ENCODE results near the gene NCOA1. TPM values are rescaled to one million over a fixed set of nuclear protein-coding genes. Genes with fewer than 3 reads are reported as not detected.

The NCOA1 gene
- total RNA-seq, 1 donor from 2014 or later, result 46.9 TPM

DNA sequence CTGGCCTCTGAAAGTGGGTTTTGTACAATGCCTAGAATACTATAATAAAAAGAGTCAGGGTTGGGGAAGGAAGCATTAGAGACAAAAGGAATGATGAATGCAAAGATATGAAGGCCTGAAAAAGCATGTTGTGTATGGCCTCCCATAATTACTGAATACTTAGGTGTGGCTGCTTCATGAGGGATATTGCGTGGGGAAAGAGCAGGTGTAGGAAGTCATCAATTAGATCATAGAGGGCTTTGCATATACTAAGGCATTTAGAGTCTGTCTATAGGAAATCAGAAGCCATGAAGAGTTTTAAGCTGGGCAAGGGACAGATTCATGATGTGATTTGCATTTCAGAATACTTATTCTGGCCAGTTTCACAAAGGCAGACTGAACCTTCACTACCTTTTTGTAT, 48.2 kb downstream of the NCOA1 start:
- peaks cover 5% of the 10 kb centered on the region for H3K9me3 ChIP-seq
- TF ChIP-seq, protein P1, sequence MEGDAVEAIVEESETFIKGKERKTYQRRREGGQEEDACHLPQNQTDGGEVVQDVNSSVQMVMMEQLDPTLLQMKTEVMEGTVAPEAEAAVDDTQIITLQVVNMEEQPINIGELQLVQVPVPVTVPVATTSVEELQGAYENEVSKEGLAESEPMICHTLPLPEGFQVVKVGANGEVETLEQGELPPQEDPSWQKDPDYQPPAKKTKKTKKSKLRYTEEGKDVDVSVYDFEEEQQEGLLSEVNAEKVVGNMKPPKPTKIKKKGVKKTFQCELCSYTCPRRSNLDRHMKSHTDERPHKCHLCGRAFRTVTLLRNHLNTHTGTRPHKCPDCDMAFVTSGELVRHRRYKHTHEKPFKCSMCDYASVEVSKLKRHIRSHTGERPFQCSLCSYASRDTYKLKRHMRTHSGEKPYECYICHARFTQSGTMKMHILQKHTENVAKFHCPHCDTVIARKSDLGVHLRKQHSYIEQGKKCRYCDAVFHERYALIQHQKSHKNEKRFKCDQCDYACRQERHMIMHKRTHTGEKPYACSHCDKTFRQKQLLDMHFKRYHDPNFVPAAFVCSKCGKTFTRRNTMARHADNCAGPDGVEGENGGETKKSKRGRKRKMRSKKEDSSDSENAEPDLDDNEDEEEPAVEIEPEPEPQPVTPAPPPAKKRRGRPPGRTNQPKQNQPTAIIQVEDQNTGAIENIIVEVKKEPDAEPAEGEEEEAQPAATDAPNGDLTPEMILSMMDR (IDR thresholded peaks at IDR 0.05), result no peak
- no peak overlapping the region for H3K4me3 ChIP-seq
- intact Hi-C loops (cut with DNase I), result no loop called here
- no peak for ATAC-seq
- DNase-seq, result no peak
- no peaks in the 10 kb centered on the region for H3K4me1 ChIP-seq
- H3K27me3 ChIP-seq, result no peaks in the 10 kb centered on the region
- peaks cover 4% of the 10 kb centered on the region for H3K36me3 ChIP-seq
- H3K27ac ChIP-seq, result no peak overlapping the region

- intact Hi-C loops (cut with DNase I), result no loop called here
- Histone ChIP-seq H3K9me3 (peaks cover 5% of the 10 kb centered on the region), H3K36me3 (peaks cover 4% of the 10 kb centered on the region), H3K27ac (no peak overlapping the region), H3K4me3 (no peak overlapping the region), H3K4me1 (no peaks in the 10 kb centered on the region), H3K27me3 (no peaks in the 10 kb centered on the region)
- ATAC-seq (peak; percentile 31), DNase-seq (no peak)
- TF ChIP-seq, protein P1 (IDR thresholded peaks at IDR 0.05), result no peak
These were observed 49.0 kb downstream of the NCOA1 start for GRCh38 chr2:24540011-24540477.

- peaks cover 5% of the 10 kb centered on the region for H3K9me3 ChIP-seq
- intact Hi-C loops (cut with DNase I), result no loop called here
- H3K36me3 ChIP-seq, result peaks cover 4% of the 10 kb centered on the region
These were observed 50.6 kb downstream of the NCOA1 start for GRCh38 chr2:24541621-24542020.

DNA sequence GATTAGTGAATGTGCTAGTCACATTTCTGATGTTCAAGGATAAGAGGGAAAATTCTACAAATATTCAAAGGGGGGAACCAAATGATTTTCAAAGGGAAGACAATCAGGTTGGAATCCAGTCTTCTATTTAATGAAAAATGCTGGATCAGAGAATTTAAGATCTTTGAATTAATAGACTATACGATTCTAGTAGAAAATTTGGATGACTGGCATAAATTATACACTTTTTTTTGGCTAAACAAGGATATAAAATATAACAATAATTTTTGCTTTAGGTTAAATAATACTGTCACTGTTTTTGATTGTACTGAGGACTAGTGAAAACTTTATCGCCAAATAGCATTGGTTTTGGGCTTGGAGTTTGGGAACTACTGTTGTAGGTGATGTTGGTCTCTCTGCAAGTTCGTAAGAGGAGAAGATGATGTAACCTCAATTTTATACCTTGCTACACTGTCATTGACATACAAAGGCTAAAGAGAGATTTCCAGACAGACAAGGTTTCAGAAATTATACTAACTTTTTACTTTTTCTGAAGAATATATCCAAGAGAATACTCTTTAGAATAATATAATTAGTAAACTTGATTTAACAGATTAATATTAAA, 51.3 kb downstream of the NCOA1 start:
- Histone ChIP-seq H3K27me3 (no peaks in the 10 kb centered on the region), H3K27ac (no peak overlapping the region), H3K9me3 (peaks cover 5% of the 10 kb centered on the region), H3K36me3 (peaks cover 2% of the 10 kb centered on the region), H3K4me1 (no peaks in the 10 kb centered on the region), H3K4me3 (no peak overlapping the region)
- TF ChIP-seq, protein P1 (IDR thresholded peaks at IDR 0.05), result no peak
- ATAC-seq (no peak), DNase-seq (no peak)
- intact Hi-C loops (cut with DNase I), result no loop called here

More at GRCh38 chr2:24541621-24542020, 50.6 kb downstream of the NCOA1 start:
- TF ChIP-seq, protein P1 (IDR thresholded peaks at IDR 0.05), result no peak
- H3K27ac ChIP-seq, result no peak overlapping the region
- no peak overlapping the region for H3K4me3 ChIP-seq
- no peaks in the 10 kb centered on the region for H3K27me3 ChIP-seq
- DNase-seq (no peak), ATAC-seq (no peak)
- no peaks in the 10 kb centered on the region for H3K4me1 ChIP-seq

DNA sequence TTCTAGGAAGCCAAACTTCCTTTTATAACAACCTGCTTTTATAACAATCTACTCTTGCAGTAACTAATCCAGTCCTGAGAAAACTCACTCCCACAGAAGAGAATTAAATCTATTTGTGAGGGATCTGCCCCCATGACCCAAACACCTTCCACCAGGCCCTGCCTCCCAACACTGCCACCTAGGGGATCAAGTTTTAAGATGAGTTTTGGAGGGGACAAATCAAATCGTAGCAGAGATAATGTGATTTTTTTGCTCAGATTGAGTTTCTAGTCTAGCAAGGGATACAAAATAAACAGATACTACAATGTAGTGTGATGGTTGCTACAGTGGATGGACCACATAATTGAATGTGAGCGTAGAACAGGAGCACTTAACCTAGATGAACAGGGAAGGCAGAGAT, 52.2 kb downstream of the NCOA1 start:
- Histone ChIP-seq H3K27ac (no peak overlapping the region), H3K4me3 (no peak overlapping the region), H3K4me1 (no peaks in the 10 kb centered on the region), H3K27me3 (no peaks in the 10 kb centered on the region), H3K9me3 (peaks cover 5% of the 10 kb centered on the region), H3K36me3 (no peaks in the 10 kb centered on the region)
- ATAC-seq (no peak), DNase-seq (no peak)
- TF ChIP-seq, protein P1 (IDR thresholded peaks at IDR 0.05), result peak; percentile 23
- intact Hi-C loops (cut with DNase I), result no loop called here
